ENCODE results near the gene SDF4.

DNA sequence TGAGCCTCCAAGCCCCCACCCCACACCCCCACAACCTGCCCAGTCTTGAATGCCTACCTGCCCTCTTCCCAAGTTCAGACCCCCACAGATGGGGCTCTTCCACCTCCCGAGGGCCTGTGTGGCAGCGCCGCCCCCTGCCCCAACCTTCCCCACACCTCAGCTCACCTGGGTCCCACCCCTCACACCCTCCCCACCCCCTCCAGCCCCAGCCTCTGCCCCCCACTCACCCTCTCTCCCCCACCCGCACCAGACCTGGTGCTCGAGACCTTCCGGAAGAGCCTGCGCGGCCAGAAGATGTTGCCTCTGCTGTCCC lies 34.7 kb downstream of the SDF4 start:
- TF ChIP-seq POLR2A (IDR thresholded peaks at IDR 0.05): no peak
- no peak for TF ChIP-seq CTCF (IDR thresholded peaks at IDR 0.05)

Data from heart left ventricle (tissue), 13 donors.